Stimulated activated CD8-positive, alpha-beta memory T cell treated with anti-CD3 and anti-CD28 coated beads, Interleukin-15, amount 100 ng/mL, for 24 hours (primary cell): ENCODE measurements around the gene QDPR.
"Not testable (repeated sequence)": the region's sequence is repeated elsewhere in the genome, so short reads cannot be mapped to it uniquely, and the experiment has no call there.

Experiments used
- DNase-seq: peaks from one replicate; pipeline ENCODE4 v3.0.0-alpha.2; 2020; ENCODE audit warnings: low read depth

Gene QDPR

DNA sequence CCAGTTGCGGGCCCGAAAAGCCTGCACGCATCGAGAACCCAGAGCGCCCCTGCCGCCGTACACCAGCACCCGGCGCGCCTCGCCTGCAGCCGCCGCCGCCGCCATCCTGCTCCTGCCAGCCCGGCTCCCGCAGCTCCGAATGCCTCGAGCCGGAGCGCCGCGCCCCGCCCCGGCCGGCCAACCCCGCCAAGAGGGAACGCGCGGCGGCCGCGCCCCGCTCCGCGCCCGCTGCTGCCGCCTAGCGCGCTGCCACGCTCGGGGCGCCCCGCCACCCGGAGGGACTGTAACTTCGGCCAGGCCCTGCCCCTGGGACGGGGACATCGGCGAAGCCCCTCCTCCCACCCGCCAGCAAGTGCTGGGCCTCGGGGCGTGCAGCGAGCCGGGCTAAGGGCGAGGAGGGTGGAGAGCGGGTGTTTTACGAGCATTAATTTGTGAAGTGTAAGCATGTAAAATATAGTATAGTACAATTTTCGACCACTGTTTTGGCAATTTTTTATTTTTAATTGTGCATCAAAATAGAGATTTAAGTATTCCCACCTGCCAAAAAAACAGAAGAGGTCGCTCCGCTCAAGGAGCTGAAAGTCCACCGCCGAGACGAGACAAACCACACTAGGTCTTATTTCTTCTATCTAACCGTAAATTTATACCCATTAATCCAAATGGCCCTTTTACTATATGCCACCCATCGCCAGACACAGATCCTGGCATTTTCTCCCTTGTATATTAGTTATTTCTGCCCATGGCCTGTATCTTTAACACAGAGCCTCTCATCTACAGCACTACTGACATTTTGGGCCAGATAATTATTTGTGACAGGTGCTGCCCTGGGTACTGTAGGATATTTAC is at the start of gene QDPR:
Gene QDPR (minus strand): TSS at position 141 of the 846 bp plus-strand sequence. CDS start 36 bp downstream, at position 105.
- peak; percentile 52 for DNase-seq

DNA sequence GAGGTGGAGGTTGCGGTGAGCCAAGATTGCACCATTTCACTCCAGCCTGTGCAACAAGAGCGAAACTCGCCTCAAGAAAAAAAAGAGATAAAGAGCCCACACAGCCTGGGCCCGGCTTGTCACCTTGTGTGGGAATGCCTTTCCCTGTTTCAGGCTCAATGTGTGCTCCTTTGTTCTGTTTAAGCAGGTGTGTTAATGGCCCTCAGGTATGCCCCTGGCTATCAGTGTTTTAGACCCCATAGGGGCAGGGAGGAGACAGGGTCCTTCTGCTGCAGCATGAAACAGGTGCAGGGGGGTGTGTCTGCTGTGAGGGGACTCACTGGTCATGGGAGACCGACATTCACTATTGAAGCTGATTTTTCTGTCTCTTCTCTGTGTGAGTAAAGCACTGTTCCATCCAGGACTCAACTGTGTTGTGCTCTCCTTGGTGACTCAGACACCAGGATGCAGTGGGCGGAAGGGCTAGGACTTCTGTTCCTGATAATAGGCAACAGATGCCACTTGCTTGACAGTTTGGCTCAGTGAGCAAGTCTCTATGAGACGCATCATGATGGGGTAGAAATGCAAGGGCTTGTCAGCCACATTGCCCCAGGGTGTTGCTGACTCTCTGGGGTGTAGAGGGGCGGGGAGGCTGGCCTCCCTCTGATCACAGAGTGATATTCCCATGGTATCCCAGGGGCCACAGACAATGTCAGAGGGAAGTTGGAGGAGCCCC is 49.5 kb upstream of the QDPR start:
- no peak for DNase-seq

DNA sequence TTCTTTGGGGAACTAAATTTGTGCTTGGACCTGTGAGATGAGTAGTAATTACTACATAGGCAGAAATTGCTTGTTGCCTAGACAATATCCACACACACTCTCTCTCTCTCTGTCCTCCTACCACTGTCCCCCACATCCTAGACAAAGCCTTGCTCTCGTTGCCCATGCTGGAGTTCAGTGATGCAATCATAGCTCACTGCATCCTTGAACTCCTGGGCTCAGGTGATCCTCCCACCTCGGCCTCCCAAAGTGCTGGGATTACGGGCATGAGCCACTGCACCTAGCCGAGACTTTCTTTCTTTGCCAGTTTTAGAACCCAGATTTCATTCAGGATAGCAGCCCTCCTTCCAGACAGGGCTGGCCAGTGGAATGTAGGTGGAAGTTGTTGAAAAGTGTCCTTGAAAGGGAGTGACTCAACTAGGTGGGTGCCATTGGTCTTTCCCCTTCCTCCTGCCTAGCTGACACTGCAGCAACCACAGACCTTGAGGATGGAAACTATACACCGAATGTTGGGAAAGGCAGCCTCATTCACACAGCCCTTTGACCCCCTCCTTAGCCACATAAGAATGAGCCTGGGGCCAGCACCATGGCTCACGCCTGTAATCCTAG is 48.3 kb upstream of the QDPR start:
- no peak for DNase-seq

DNA sequence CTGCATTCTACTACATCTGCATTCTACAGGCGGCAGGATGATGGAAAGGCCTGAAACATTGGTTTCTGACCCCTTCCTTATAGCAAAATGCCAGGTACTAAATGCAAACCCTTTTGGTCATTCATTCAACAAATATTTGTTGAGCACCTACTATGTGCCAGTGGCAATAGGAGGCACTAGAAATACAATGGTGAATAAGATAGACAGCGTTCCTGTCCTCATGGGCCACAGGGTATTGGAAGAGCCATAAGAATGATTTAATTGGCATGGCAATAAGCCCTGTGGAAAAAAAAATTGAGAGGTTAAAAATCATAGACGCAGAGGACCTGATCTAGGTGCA is 47.8 kb upstream of the QDPR start:
- DNase-seq, result no peak

DNA sequence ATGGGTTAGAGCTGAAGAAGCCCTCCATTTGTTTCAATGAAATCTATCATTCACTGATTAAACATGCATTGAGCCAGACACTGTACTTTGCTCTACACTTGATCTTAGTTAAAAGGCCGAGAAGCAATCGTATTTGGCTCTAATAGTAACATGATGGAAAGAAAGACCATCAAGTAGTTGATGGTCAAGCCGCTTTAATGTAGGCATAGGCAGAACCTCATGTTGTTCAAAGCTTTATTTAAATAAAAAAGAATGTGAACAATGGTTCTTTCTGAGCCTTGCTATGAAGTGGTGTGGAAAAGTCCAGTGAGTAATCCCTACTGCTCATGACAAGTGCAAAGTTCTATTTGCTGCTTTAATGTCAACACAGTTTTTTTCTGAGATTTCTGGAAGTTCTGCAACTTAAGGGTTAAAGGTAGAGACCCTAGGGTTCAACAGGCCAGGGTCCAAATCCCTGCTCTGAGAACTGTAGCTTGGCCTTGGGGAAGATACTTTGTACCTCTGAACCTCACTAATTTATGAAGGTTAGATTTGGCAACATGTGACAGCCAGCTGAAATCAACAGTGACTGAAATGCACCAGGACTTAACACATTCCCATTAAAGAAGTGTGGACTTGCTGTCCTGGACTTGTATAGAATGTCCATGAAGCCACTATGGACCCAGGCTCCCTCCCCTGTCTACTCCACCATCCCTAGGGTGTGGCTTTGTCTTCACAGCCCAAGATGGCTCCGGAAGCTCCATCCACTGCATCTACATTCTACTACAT is 47.2 kb upstream of the QDPR start:
- no peak for DNase-seq

DNA sequence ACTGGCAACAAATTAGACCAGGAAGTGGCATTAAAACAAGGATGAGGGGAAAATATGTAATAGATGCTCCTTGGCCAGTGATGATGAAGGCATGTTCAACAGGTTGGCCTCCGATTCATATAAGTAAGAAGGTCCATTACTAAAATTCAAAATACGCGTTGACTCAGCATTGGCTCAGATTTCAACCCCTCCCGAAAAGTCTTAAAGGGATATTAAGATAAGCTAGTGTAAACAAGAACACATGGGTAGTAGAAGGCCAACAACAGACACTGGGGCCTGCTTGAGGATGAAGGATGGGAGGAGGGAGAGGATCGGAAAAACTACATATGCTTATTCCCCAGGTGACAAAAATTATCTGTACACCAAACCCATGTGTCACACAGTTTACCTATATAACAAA is 46.0 kb upstream of the QDPR start:
- no peak for DNase-seq

DNA sequence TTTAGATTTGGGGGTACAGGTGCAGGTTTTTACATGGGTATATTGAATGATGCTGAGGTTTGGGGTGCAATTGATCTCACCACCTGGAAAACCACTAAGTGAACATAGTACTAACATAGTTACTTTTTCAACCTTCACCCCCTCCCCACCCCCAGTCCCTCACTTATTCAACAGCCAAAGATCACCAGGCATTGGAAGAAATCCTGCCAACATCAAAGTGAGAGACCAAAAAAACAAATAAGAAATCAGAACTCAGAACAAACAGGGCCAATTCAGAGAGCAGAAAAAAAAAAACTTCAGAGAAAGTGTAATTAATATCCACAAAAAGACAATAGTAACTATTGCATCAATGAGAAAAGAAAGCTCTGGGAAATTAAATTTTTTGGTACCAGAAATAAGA is 44.6 kb upstream of the QDPR start:
- DNase-seq, result no peak

DNA sequence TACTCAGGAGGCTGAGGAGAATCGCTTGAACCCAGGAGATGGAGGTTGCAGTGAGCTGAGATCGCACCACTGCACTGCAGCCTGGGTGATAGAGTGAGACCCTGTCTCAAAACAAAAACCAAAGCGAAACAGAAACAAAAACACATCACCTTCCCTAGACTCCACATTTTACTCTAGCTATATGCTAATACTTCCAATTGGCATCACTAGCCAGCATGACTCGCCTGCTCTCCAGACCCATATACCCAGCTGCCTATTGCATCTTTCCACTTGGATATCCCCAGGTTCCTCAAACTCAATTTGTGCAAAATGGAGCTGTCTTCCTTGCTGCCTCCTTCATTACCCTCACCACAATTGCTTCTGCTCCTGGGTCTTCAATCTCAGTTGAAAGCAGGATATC is 42.7 kb upstream of the QDPR start:
- no peak for DNase-seq

DNA sequence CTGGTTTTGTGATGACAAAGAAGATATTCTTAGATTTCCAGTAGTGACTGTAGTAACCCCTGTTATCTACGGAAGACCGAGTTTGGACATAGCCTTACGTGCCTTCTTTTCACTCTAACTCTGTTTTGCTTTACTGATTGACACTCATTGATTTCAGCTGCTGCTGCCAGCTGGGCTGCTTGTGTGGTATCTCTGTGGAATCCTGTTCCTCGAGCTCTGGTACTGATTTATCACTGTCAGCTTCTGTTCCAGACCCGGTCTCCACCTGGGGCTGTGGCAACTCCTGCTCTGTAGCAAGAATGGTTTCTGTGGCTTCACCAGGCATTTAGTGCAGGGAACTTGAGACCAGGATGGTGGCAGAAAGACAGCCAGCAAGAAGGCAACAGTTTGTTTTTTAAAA is 40.5 kb upstream of the QDPR start:
- no peak for DNase-seq

DNA sequence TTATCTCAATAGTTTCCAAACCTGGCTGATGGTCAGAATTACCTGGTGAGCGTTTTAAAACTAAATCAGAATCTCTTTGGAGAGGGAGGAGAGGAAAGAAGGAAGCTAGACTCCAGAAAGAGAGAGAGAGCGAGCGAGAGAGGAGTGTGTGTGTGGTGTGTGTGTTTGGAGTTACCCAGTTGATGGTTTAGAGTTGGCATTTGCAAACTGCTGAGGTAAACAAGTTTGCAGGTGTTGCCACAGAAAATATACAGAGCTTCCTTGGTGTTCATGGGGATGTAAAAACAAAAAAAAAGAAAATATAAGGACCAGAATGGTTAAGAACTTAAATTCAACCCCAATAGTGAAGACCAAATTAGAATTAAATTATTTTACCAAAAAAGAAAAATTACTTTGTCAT is 38.7 kb upstream of the QDPR start:
- no peak for DNase-seq

DNA sequence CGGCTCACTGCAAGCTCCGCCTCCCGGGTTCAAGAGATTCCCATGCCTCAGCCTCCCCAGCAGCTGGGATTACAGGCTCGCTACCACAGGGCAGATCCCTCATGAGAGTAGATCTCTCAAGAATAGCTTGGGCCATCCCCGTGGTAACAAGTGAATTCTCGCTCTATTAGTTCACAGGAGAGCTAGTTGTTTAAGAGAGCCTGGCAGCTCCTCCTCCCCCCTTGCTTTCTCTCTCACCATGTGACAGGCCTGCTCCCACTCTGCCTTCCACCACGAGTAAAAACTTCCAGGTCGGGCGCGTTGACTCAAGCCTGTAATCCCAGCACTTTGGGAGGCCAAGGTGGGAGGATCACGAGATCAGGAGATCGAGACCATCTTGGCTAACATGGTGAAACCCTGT is 34.8 kb upstream of the QDPR start:
- no peak for DNase-seq

DNA sequence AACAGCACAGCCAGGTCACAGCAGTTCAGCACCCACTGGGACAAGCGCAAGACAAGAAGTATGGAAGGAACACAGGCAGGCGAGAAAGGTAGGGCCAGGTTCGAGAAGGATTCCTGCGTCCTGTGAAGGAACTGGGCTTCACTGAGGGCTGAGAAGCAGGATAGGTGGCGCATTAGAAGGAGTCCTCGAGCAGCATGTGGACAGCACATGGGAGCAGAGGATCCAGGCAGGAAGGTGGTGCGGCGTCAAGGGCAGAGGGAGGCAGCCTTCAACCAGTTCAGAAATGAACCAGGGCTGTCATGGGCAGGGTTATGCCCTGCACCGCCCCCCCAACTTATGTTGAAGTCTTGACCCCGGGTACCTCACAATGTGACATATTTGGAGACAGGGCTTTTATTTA is 34.3 kb upstream of the QDPR start:
- DNase-seq, result no peak

DNA sequence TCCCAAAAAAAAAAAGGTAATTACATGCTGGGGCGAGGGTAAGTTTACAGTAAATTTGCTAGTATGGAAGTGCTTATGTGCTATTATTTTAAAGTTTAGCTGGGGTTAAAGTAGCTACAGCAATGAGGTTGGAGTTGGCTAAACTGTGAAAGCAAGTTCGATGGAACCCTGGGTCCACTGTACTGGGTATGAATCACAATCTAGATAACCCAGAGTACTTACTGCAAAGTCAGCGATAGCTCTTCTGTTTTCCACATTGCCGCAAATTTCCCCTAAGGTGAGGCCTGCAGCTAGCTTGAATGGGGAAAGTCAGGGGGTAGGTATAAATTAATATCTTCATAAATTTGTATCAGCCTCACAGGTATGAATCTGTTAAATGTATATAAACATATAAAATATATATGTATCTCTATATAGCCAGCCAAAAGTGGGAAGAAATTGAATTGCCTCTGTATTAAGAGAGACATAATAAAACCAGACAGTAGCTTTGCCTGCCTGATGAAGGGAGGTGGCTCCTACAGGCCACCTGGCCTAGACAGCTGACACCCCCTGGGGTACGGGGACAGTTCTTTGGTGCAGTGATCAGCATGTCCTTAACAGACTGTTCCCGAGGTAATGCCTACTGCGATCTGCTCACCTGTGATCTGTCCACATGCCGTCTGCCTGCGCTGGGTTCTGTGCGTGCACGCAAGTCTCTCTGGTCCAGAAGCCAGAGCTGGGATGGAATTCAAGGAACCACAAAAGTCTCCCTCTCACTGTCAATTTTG is 33.7 kb upstream of the QDPR start:
- no peak for DNase-seq

DNA sequence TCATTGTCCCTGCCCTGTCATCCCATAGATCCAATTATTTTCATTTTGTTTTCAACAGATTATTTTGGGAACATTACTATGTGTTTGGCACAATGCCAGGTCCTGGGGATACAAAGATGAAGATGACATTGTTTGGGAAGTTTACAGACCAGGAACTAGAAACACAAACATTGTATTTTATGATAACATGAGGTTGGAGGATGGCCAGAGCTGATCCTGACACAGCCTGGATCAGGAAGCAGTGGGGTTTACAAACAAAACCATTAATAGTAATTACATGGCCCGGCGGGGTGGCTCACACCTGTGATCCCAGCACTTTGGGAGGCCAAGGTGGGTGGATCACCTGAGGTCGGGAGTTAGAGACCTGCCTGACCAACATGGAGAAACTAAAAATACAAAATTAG is 32.9 kb upstream of the QDPR start:
- no peak for DNase-seq

DNA sequence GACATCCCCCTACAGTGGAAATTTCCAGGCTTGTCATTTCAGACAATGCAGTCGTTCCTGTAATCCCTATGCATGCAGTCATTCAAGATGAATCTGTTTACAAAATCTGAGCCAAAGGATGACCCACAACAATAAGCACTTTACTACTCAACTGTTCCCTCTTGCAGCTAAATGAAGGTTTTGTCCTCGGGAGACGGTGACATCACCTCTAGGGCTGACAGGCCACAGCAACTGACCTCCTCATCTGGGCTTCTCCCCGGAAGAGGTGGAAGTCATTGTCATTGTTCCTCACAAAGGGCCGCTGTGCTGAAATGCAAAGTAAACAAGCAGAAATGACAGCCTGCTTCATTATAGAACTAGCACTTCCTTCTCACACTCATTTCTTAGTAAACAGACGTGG is 32.3 kb upstream of the QDPR start:
- no peak for DNase-seq

DNA sequence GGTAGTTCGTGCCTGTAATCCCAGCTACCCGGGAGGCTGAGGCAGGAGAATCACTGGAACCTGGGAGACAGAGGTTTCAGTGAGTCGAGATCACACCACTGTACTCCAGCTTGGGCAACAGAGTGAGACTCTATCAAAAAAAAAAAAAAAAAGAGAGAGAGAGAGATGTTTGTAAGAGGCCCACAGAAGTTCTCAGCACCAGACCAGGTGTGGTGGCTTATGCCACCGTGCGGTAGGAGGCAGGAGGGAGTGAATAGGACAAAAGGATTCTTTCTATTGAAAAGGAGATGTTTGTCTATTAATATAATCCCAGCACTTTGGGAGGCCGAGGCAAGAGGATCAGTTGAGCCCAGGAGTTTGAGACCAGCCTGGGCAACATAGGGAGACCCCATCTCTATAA is 25.2 kb upstream of the QDPR start:
- not testable (repeated sequence) for DNase-seq

DNA sequence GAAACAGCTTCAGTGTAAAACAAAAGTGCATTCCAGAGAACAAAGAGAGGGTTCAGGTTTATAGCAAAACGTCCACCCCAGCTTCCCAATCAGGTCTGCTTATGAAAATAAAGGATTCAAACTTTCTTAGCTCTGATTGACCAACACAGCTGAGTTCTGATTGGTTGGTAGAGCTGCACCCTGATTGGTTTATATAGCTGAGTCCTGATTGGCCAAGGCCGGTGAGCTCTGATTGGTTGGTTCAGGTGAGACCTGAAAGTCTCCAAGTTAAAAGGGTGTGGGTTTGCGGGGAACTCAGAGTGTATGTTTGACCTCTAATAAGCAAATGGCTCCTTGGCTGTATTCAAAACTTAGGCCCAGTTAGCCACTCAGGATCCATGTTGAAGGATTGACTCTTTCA is 24.0 kb upstream of the QDPR start:
- no peak for DNase-seq

DNA sequence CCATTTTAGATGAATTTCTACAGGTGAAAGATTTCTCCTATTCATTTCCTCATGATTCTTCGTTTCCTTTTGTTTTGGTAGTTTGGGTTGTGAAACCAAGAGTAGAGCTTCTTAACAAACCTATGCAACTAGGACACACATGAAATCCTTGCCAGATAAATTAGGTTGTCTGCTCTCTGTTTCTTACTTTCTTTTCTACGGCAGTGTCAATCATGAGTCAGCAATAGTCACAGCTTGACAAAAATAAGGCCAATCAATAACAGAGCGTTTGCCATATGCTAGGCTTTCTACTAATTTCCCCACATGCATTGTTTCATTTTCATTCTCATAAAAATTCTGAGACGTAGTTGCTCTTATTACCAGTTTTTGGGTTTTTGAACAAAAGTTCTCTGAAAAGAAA is 23.4 kb upstream of the QDPR start:
- DNase-seq, result no peak

DNA sequence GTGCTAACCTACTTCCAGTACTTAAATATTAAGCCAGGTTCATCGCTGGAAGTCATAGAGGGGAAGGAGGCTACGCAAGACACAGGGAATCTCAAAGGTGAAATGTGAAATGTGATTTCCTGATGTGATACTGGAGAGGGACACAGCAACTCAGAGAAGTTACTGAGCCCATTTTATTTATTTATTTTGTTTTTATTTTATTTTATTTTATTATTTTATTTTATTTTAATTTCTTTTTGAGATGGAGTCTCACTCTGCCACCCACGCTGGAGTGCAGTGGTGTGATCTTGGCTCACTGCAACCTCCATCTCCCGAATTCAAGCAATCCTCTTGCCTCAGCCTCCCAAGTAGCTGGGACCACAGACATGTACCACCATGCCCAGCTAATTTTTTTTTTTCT is 22.8 kb upstream of the QDPR start:
- no peak for DNase-seq

DNA sequence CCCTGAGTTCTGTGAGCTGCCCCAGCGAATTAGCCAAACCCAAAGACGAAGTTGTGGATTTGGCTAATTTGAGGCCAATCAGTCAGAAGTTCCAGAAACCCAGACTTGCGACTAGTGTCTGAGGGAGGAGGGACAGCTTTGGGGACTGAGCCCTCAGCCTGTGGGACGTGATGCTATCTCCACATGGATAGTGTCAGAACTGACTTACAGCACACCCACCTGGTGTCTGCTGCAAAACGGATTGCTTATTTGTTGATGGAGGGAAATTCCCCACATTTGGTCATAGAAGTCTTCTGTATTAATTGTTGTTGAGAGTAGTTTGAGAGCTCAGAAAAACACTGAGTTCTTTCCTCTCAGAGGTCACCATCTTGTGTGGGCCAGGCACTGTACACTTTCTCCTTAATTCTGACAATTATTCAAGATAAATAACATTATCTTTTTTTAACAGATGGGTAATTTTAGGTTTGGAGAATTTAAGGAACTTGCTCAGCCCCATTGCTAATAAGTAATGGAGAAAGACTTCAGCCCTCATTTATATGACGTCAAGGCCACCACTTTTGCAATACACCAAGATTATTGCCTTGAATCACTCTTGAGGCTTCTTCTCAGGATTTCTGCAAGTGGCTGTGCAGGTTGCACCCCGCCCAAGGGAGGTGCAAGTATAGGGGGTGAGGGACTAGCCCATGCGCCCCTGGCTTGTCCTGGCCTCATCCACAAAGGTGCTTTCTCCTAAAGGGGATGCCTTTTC is 19.8 kb upstream of the QDPR start:
- DNase-seq, result no peak

DNA sequence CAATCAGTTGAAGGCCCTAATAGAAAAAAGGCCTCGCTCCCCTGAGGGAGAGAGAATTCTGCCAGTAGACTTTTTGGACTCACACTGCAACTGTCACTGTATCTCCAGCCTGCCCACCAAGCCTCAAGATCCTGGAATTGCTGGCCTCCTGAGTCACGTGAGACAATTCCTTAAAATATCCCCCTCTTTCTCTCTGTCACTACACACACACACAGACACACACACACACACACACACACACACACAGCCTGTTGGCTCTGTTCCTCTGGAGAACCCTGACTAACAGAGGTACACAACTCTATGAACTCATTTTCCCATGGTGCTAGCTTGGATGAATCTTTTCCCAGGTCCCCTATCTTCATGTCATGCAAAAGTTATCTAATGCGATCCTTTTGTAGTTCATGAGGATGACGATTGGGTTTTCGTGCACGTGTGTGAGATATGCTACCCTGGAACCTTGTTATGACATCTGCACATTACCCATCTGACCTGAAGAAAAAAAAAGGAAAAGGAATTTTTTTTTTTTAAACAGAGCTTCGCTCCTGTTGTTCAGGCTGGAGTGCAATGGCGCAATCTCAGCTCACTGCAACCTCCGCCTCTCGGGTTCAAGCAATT is 16.8 kb upstream of the QDPR start:
- DNase-seq, result no peak
